ENCODE results near the gene CDIP1. TPM values are rescaled to one million over a fixed set of nuclear protein-coding genes. Genes with fewer than 3 reads are reported as not detected.
A peak's percentile ranks its signal among the peaks of the same experiment; 100 is the strongest.

The CDIP1 gene
- total and polyA plus RNA-seq, 9 of the 15 experiments (the other 6 are each of a cell fraction or from before 2014, with no cell fraction given), result 0.29 TPM; not detected in 8

- CTCF ChIA-PET (ENCODE audit: low intra/inter-chr PET ratio), result no interaction called here
- ATAC-seq (no peak), DNase-seq (ENCODE audit: extremely low read depth in 1 of 4, low spot score in 3 of 4) (no peak), FAIRE-seq (peak; percentile 29)
- H3K27ac ChIP-seq (ENCODE audit: extremely low read depth, low read depth, low read length), result no peak overlapping the region
- no peaks in the 10 kb centered on the region for H3K36me3 ChIP-seq (ENCODE audit: control insufficient read depth, insufficient read depth, low read length)
- H4K20me1 ChIP-seq (replicated peaks; ENCODE audit: control insufficient read depth, insufficient read depth, low read length), result no peaks in the 10 kb centered on the region
- no TSS peak for BruUV-seq (replicated peaks)
- H3K4me3 ChIP-seq, result no peak overlapping the region
- H3K79me2 ChIP-seq (ENCODE audit: control insufficient read depth, insufficient read depth, low read length), result no peaks in the 10 kb centered on the region
- 21% methylated on average over 15 of the region's 15 CpGs for WGBS (ENCODE audit: insufficient coverage, low coverage, missing lambda C conversion rate)
- in situ Hi-C loops (cut with MboI), result no loop called here
- H2AFZ ChIP-seq (ENCODE audit: low read depth, low read length), result no peak overlapping the region
- H3K9me1 ChIP-seq (ENCODE audit: control insufficient read depth, insufficient read depth, low read length), result no peaks in the 10 kb centered on the region
- POLR2A ChIA-PET, result no interaction called here
- intact Hi-C loops (cut with micrococcal nuclease), result no loop called here
- H3K9ac ChIP-seq (ENCODE audit: insufficient read depth in 1 of 2, low read depth in 2 of 2, low read length in 2 of 2), result no peak overlapping the region
- no peaks in the 10 kb centered on the region for H3K9me3 ChIP-seq (replicated peaks; ENCODE audit: control insufficient read depth, insufficient read depth, low read depth, low read length)
- no peak overlapping the region for H3K4me2 ChIP-seq (ENCODE audit: insufficient read depth, low read length)
- H3K27me3 ChIP-seq (ENCODE audit: control insufficient read depth in 2 of 2, insufficient read depth in 2 of 2, low read length in 2 of 2), result peaks cover 17 to 48% of the 10 kb centered on the region in 2 experiments
- H3K4me1 ChIP-seq (replicated peaks in 1 of 2; ENCODE audit: control insufficient read depth in 2 of 2, insufficient read depth in 2 of 2, low read length in 2 of 2), result no peaks in the 10 kb centered on the region
- TF ChIP-seq, protein P1, sequence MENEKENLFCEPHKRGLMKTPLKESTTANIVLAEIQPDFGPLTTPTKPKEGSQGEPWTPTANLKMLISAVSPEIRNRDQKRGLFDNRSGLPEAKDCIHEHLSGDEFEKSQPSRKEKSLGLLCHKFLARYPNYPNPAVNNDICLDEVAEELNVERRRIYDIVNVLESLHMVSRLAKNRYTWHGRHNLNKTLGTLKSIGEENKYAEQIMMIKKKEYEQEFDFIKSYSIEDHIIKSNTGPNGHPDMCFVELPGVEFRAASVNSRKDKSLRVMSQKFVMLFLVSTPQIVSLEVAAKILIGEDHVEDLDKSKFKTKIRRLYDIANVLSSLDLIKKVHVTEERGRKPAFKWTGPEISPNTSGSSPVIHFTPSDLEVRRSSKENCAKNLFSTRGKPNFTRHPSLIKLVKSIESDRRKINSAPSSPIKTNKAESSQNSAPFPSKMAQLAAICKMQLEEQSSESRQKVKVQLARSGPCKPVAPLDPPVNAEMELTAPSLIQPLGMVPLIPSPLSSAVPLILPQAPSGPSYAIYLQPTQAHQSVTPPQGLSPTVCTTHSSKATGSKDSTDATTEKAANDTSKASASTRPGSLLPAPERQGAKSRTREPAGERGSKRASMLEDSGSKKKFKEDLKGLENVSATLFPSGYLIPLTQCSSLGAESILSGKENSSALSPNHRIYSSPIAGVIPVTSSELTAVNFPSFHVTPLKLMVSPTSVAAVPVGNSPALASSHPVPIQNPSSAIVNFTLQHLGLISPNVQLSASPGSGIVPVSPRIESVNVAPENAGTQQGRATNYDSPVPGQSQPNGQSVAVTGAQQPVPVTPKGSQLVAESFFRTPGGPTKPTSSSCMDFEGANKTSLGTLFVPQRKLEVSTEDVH (IDR thresholded peaks at IDR 0.05; ENCODE audit: low read depth, partially characterized antibody), result no peak
- no peak for TF ChIP-seq POLR3A (IDR thresholded peaks at IDR 0.05; ENCODE audit: borderline replicate concordance, extremely low read depth, insufficient read depth, insufficient read length)
- TF ChIP-seq ZNF408 (CRISPR knock-in tag; IDR thresholded peaks at IDR 0.05; ENCODE audit: low read depth), result no peak
- TF ChIP-seq ID3 (CRISPR knock-in tag; IDR thresholded peaks at IDR 0.05), result no peak
- TF ChIP-seq ID3 (tag; IDR thresholded peaks at IDR 0.05), result no peak
- no peak for TF ChIP-seq CHD7 (IDR thresholded peaks at IDR 0.05; ENCODE audit: low read depth, low read length)
- TF ChIP-seq SREBF2 (CRISPR knock-in tag; IDR thresholded peaks at IDR 0.05), result no peak
Measured at GRCh38 chr16:4570688-4571321, 32.2 kb upstream of the CDIP1 start.
